ENCODE results near the gene CDC20B. TPM values are rescaled to one million over a fixed set of nuclear protein-coding genes. Genes with fewer than 3 reads are reported as not detected.

The CDC20B gene
- total RNA-seq, 4 donors from 2014 or later: not detected

DNA sequence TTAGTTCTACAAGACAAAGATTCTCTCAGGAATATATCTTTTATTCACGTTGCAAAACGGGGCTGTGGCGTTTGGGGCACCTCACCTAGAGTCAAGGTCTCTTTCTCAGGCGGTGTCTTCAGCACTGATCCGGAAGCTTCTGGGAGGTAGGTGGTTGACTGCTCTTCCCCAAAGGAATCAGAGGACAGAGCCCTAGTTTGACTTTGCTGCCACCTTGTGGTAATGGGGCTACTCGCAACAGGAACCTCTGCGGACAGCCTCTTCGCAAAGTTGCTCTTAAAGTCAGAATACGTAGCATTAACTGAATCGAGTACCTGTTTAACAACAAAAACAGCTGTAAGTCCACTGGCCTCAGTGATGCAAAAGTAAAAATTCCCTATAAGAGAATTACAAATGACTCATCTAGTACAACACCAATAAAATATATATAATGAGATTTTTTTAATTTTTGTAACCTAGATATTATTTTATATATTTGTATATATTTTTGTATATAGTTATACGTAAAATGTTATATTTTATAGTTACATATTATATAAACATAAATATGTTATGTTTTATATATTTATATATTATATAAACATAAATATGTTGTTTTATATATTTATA lies 26.3 kb downstream of the CDC20B start:
- TF ChIP-seq, protein P1, sequence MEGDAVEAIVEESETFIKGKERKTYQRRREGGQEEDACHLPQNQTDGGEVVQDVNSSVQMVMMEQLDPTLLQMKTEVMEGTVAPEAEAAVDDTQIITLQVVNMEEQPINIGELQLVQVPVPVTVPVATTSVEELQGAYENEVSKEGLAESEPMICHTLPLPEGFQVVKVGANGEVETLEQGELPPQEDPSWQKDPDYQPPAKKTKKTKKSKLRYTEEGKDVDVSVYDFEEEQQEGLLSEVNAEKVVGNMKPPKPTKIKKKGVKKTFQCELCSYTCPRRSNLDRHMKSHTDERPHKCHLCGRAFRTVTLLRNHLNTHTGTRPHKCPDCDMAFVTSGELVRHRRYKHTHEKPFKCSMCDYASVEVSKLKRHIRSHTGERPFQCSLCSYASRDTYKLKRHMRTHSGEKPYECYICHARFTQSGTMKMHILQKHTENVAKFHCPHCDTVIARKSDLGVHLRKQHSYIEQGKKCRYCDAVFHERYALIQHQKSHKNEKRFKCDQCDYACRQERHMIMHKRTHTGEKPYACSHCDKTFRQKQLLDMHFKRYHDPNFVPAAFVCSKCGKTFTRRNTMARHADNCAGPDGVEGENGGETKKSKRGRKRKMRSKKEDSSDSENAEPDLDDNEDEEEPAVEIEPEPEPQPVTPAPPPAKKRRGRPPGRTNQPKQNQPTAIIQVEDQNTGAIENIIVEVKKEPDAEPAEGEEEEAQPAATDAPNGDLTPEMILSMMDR (IDR thresholded peaks at IDR 0.05): peak in 1 of 3 donors; percentile 54
- peak; percentile 87 for ATAC-seq (ENCODE audit: low FRiP score)
- DNase-seq (ENCODE audit: low spot score): peak; percentile 51

DNA sequence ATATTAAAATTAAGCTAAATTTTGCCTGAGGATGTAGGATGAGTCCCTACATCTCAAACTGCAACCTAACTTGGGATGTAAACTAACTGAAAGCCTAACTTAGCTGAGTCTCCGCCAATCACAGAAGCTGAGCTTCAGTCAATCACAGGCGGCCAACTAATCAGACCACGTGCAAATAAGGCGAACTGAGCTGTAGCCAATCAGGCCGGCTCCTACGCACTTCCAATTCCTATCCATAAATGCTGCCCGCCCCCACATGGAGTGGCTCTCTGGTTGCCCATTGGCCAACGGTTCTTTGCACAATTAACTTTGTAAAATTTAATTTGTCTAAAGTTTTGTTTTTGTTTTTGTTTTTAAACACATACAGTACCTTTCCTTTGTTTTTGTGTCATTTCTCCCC lies 26.9 kb downstream of the CDC20B start:
- DNase-seq (ENCODE audit: low spot score) (no peak), ATAC-seq (ENCODE audit: low FRiP score) (no peak)
- TF ChIP-seq, protein P1 (IDR thresholded peaks at IDR 0.05): no peak

DNA sequence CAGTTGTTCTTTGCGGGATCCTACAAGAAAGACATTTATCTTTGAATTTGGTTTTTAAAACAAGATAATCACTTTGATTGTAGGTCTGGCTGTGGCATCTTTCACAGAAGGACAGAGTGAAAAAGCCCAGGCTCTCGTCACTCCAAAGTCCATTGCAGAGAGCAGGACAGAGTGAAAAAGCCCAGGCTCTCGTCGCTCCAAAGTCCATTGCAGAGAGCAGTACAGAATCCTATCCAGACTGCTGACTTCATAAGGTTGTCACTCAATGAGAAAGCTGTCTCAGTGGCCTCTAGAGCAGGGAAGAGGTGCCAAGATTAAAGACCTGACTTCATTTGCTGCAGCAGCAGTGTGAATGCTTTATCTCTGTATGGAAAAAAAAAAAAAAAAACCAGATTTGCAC lies 29.4 kb downstream of the CDC20B start:
- TF ChIP-seq, protein P1 (IDR thresholded peaks at IDR 0.05): no peak
- ATAC-seq (ENCODE audit: low FRiP score) (no peak), DNase-seq (ENCODE audit: low spot score) (no peak)

- ATAC-seq (ENCODE audit: low FRiP score) (no peak), DNase-seq (ENCODE audit: low spot score) (no peak)
- TF ChIP-seq, protein P1 (IDR thresholded peaks at IDR 0.05): no peak
These were observed 30.9 kb downstream of the CDC20B start for GRCh38 chr5:55141945-55142690.

DNA sequence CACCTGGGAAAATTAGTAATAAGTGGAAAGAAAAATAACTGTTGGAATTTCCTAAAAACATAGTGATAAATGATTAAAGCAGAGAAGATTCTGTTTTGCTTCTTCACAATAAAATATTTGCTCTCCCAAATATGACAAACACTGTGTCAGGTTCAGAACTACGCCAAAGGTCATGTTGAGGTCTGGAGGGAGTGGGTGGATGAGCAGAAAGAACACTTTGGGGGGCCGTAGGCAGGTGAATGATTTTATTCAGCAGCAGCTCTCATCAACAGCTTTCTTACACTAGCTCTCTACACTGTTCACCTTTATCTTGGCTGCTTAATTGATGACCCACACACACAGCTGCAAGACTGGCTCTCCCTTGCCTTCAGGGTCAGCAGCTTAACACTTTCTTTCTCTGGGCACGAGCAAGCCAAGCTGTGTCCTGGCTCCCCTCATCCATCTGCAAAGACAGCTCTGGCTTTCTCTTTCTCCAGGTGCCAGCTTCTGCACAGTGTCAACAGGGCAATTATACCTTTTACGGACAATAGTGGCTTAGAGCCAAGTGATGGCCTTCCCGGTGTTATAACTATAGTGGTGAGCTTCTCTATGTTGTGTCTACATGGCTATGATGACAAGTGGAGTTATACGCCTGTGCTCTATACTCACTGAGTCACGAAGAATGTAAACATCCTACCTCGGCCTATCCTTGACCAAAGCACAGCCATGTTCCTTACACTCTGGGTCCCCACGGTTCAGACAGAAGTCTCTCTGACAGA lies 31.9 kb downstream of the CDC20B start:
- TF ChIP-seq, protein P1 (IDR thresholded peaks at IDR 0.05): no peak
- DNase-seq (ENCODE audit: low spot score) (no peak), ATAC-seq (ENCODE audit: low FRiP score) (no peak)

GRCh38 chr5:55136521-55136920 lies 36.5 kb downstream of the CDC20B start:
- DNase-seq (ENCODE audit: low spot score): no peak
- TF ChIP-seq, protein P1 (IDR thresholded peaks at IDR 0.05): no peak
- no peak for ATAC-seq (ENCODE audit: low FRiP score)
